HUES48 (cell line): ENCODE results near the gene ROPN1L.

Source experiments
- H3K27ac ChIP-seq: one replicate; pipeline ENCODE4 v1.7.0; 2013; ENCODE audit warnings: low read depth, low read length, inconsistent platforms
- H3K27me3 ChIP-seq: 2 replicates; pipeline ENCODE4 v1.6.1; 2013; ENCODE audit warnings: mild to moderate bottlenecking, low read length; ENCODE audit not compliant: control insufficient read depth, insufficient read depth
- H3K36me3 ChIP-seq: 2 replicates; pipeline ENCODE4 v1.6.1; 2013; ENCODE audit warnings: low read length; ENCODE audit not compliant: control insufficient read depth, insufficient read depth
- H3K4me1 ChIP-seq: 2 replicates; pipeline ENCODE4 v1.6.1; 2013; ENCODE audit warnings: mild to moderate bottlenecking, low read length; ENCODE audit not compliant: control insufficient read depth, insufficient read depth
- H3K4me3 ChIP-seq: 2 replicates; pipeline ENCODE4 v1.5.1; 2013; ENCODE audit warnings: mild to moderate bottlenecking, low read depth, low read length
- H3K9ac ChIP-seq: 2 replicates; pipeline ENCODE4 v1.6.1; 2013; ENCODE audit warnings: mild to moderate bottlenecking, low read depth, low read length, moderate library complexity
- H3K9me3 ChIP-seq: 2 replicates; pipeline ENCODE4 v1.6.1; 2013; ENCODE audit warnings: low read length; ENCODE audit not compliant: control insufficient read depth, insufficient read depth

Gene ROPN1L

GRCh38 chr5:10469253-10470050, 27.8 kb downstream of the ROPN1L start:
- no peak overlapping the region for H3K4me3 ChIP-seq
- no peaks in the 10 kb centered on the region for H3K36me3 ChIP-seq
- H3K27ac ChIP-seq, result no peak overlapping the region
- no peak overlapping the region for H3K9ac ChIP-seq
- no peaks in the 10 kb centered on the region for H3K9me3 ChIP-seq
- no peaks in the 10 kb centered on the region for H3K27me3 ChIP-seq
- peaks cover 15% of the 10 kb centered on the region for H3K4me1 ChIP-seq

- H3K4me3 ChIP-seq, result no peak overlapping the region
- no peak overlapping the region for H3K27ac ChIP-seq
- peaks cover 15% of the 10 kb centered on the region for H3K4me1 ChIP-seq
- H3K27me3 ChIP-seq, result no peaks in the 10 kb centered on the region
- no peak overlapping the region for H3K9ac ChIP-seq
- no peaks in the 10 kb centered on the region for H3K36me3 ChIP-seq
- no peaks in the 10 kb centered on the region for H3K9me3 ChIP-seq
Measured at GRCh38 chr5:10470669-10471068, 29.0 kb downstream of the ROPN1L start.

DNA sequence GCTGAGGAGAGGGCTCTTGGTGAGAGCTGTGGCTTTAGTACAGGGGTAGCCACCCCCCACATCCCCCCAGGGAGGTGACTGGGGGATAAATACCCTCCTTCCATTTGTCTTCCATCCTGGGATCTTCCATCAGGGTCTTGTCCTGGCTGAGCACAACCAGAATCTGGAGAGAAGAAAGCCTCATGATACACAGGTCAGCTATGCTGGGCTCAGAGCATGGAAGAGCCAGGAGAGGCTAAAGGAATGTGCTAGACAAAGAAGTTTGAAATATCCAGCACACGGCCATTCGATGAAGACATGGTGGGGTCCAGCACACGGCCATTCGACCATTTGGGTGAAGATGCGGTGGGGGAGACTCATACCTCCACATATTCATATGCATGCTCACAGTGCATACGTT, 30.0 kb downstream of the ROPN1L start:
- H3K4me1 ChIP-seq, result peaks cover 15% of the 10 kb centered on the region
- H3K4me3 ChIP-seq, result no peak overlapping the region
- no peaks in the 10 kb centered on the region for H3K9me3 ChIP-seq
- no peaks in the 10 kb centered on the region for H3K27me3 ChIP-seq
- H3K27ac ChIP-seq, result no peak overlapping the region
- no peaks in the 10 kb centered on the region for H3K36me3 ChIP-seq
- no peak overlapping the region for H3K9ac ChIP-seq

GRCh38 chr5:10474521-10475075, 32.9 kb downstream of the ROPN1L start:
- H3K9me3 ChIP-seq, result no peaks in the 10 kb centered on the region
- no peak overlapping the region for H3K4me3 ChIP-seq
- no peak overlapping the region for H3K9ac ChIP-seq
- no peaks in the 10 kb centered on the region for H3K27me3 ChIP-seq
- H3K4me1 ChIP-seq, result peaks cover 6% of the 10 kb centered on the region
- no peak overlapping the region for H3K27ac ChIP-seq
- H3K36me3 ChIP-seq, result no peaks in the 10 kb centered on the region

GRCh38 chr5:10475931-10476676, 34.4 kb downstream of the ROPN1L start:
- Histone ChIP-seq H3K27ac (no peak overlapping the region), H3K27me3 (no peaks in the 10 kb centered on the region), H3K4me3 (no peak overlapping the region), H3K9me3 (no peaks in the 10 kb centered on the region), H3K36me3 (no peaks in the 10 kb centered on the region), H3K9ac (no peak overlapping the region), H3K4me1 (peaks cover 12% of the 10 kb centered on the region)

GRCh38 chr5:10476878-10477277, 35.2 kb downstream of the ROPN1L start:
- Histone ChIP-seq H3K9ac (no peak overlapping the region), H3K36me3 (no peaks in the 10 kb centered on the region), H3K27ac (no peak overlapping the region), H3K4me3 (no peak overlapping the region), H3K9me3 (no peaks in the 10 kb centered on the region), H3K4me1 (peaks cover 16% of the 10 kb centered on the region), H3K27me3 (no peaks in the 10 kb centered on the region)

GRCh38 chr5:10477943-10478342, 36.3 kb downstream of the ROPN1L start:
- Histone ChIP-seq H3K27ac (no peak overlapping the region), H3K4me1 (peaks cover 16% of the 10 kb centered on the region), H3K27me3 (no peaks in the 10 kb centered on the region), H3K36me3 (no peaks in the 10 kb centered on the region), H3K9ac (no peak overlapping the region), H3K9me3 (no peaks in the 10 kb centered on the region), H3K4me3 (no peak overlapping the region)

- Histone ChIP-seq H3K9me3 (no peaks in the 10 kb centered on the region), H3K27ac (peak overlapping the region; percentile 46), H3K4me1 (peaks cover 16% of the 10 kb centered on the region), H3K36me3 (no peaks in the 10 kb centered on the region), H3K9ac (no peak overlapping the region), H3K4me3 (no peak overlapping the region), H3K27me3 (no peaks in the 10 kb centered on the region)
Measured at GRCh38 chr5:10478436-10478835, 36.8 kb downstream of the ROPN1L start.

DNA sequence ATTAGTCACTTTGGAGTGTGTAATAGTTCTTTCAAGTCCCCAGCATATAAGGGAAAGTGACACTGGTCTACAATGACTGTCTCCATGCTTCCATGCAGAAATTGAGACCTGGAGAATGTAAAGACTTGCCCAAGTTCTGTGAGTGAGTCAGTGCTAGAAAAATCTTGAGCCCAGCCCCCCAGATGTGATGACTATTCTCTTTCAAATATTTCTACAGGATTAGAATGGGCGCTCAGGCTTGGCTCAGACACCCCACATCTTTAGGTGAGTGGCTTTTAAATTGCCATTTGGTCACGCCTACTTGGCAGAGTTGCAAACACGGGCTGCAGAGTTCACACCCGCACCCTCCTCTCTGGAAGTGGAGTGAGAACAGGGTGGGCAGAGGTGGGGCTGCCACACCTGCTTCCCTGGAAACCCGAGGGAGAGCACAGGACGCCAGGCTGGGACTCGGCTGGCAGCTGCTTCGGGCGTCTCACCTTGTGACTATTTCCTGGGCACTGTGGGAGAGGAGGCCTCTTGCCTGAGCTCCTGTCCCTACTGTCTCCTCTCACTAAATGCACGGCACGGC, 37.6 kb downstream of the ROPN1L start:
- Histone ChIP-seq H3K9me3 (no peaks in the 10 kb centered on the region), H3K27me3 (no peaks in the 10 kb centered on the region), H3K36me3 (no peaks in the 10 kb centered on the region), H3K4me3 (no peak overlapping the region), H3K9ac (no peak overlapping the region), H3K27ac (peak overlapping the region; percentile 46), H3K4me1 (peaks cover 16% of the 10 kb centered on the region)

DNA sequence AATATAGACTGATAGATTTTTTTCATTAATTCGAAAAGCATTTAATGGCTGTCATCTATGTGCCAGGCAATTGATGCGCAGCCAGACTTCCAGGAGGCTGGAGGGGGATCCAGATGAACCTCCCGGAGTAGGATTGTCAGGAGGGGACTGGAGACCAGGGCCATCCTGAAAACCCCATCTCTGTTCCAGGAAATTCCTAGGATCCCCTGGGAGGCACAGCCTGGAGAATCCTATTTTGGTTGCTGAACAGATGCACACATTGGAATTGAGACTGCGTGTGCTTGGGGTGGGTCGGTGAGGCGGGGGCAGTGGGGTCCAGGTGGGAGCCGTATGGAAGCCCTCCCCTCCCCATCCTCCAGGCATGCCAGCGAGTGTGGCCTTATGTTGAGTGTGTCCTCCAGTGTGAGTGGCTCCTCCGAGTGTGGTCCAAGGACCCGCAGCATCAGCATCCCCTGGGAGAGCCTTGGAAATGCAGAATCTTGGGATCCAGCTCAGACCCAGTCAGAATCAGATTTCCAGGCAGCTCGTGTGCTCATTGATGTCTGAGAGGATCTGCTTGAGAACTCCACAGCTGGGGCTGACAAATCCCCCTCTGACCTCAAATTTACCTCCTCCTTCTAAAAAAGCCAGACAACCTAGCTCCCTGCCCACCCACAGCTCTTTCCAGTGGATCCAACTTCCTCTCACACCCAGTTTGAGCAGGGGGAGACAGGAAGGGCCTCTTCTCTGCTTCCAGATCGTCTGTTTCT, 38.7 kb downstream of the ROPN1L start:
- H3K4me3 ChIP-seq, result no peak overlapping the region
- peaks cover 16% of the 10 kb centered on the region for H3K4me1 ChIP-seq
- H3K9me3 ChIP-seq, result no peaks in the 10 kb centered on the region
- no peaks in the 10 kb centered on the region for H3K27me3 ChIP-seq
- peak overlapping the region; percentile 68 for H3K27ac ChIP-seq
- no peaks in the 10 kb centered on the region for H3K36me3 ChIP-seq
- no peak overlapping the region for H3K9ac ChIP-seq
